SK-N-MC (cell line): Measurements from ENCODE around the gene MLX.
A peak's percentile ranks its signal among the peaks of the same experiment; 100 is the strongest.
"Not testable (repeated sequence)": the region's sequence is repeated elsewhere in the genome, so short reads cannot be mapped to it uniquely, and the experiment has no call there.

Experiments used
- DNase-seq: peaks from one replicate; pipeline ENCODE4 v3.0.0-alpha.2; 2011; ENCODE audit warnings: low read depth, low spot score
- H3K27ac ChIP-seq: fragments of 200-600 bp; sonication (generic); 2 replicates; pipeline ENCODE4 v1.5.1; 2016; ENCODE audit warnings: mixed run types
- H3K36me3 ChIP-seq: fragments of 200-600 bp; sonication (generic); 2 replicates; pipeline ENCODE4 v1.6.1; 2017; ENCODE audit warnings: antibody characterized with exemption, low read length, mixed read lengths; ENCODE audit not compliant: insufficient read depth
- H3K4me3 ChIP-seq: fragments of 200-600 bp; sonication (generic); 2 replicates; pipeline ENCODE4 v1.5.1; 2016
- H3K9ac ChIP-seq: fragments of 200-600 bp; sonication (generic); 2 replicates; pipeline ENCODE4 v1.8.0; 2017; ENCODE audit warnings: mixed run types, mixed read lengths; ENCODE audit not compliant: insufficient read length
- H3K9me3 ChIP-seq: fragments of 200-600 bp; sonication (generic); 2 replicates; pipeline ENCODE4 v1.6.1; 2017; ENCODE audit warnings: low read depth, mild to moderate bottlenecking, antibody characterized with exemption, low read length, moderate library complexity, mixed read lengths
- EZH2 ChIP-seq: fragments of 200-600 bp; sonication (generic); IDR thresholded peaks from one replicate; pipeline ENCODE4 v1.6.1; 2017; ENCODE audit warnings: antibody characterized with exemption
- FOXP2 ChIP-seq: optimal IDR thresholded peaks from 2 replicates; pipeline ENCODE3; 2011; ENCODE audit warnings: mild to moderate bottlenecking, moderate library complexity; ENCODE audit not compliant: insufficient read depth; ENCODE audit errors: extremely low read length, control extremely low read depth
- POLR2AphosphoS5 ChIP-seq: IDR thresholded peaks from 2 replicates; pipeline ENCODE4 v1.6.1; 2012; ENCODE audit warnings: mild to moderate bottlenecking, low read depth, low read length, borderline replicate concordance

MLX gene

DNA sequence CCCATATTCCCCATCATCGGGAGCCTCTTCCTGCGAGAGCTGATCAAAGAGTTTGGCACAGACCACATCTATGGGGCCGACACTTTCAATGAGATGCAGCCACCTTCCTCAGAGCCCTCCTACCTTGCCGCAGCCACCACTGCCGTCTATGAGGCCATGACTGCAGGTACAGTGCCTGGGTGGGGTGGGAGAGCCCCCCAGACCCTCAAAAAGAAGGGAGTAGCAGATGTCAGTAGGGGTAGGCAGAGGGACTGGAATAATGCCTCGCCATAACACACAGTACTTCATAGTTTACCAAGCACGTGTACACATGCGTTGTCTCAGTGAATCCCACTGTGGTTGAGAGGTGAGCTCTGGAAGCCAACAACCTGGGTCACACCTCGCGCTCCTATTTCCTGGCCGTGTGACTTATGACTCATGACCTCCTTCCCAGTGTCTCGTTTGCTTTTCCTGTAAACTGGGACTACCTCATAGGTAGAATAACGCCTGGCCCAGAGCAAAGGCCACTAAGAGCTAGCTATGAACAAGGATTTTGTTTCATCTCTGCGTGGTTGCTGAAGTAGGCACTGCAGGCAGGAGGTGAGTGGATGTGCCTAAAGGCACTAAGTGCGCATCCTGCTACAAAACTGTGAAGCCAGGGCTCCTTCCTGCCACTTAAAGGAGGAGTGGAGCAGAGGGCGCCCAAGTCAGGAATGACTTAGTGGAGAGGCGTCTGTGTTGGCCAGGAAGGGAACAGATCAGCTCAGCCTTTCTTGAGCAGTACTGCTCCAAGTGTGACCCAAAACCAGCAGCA, 25.7 kb upstream of the MLX start:
- Histone ChIP-seq H3K27ac (no peak overlapping the region), H3K4me3 (no peak overlapping the region), H3K9ac (no peak overlapping the region), H3K36me3 (0 out of 2 replicates have a peak, but pooled peaks cover 3% of the 10 kb centered on the region), H3K9me3 (no peaks in the 10 kb centered on the region)
- no peak for DNase-seq
- no peak for TF ChIP-seq POLR2AphosphoS5
- TF ChIP-seq EZH2 = no peak
- TF ChIP-seq FOXP2 = no peak

DNA sequence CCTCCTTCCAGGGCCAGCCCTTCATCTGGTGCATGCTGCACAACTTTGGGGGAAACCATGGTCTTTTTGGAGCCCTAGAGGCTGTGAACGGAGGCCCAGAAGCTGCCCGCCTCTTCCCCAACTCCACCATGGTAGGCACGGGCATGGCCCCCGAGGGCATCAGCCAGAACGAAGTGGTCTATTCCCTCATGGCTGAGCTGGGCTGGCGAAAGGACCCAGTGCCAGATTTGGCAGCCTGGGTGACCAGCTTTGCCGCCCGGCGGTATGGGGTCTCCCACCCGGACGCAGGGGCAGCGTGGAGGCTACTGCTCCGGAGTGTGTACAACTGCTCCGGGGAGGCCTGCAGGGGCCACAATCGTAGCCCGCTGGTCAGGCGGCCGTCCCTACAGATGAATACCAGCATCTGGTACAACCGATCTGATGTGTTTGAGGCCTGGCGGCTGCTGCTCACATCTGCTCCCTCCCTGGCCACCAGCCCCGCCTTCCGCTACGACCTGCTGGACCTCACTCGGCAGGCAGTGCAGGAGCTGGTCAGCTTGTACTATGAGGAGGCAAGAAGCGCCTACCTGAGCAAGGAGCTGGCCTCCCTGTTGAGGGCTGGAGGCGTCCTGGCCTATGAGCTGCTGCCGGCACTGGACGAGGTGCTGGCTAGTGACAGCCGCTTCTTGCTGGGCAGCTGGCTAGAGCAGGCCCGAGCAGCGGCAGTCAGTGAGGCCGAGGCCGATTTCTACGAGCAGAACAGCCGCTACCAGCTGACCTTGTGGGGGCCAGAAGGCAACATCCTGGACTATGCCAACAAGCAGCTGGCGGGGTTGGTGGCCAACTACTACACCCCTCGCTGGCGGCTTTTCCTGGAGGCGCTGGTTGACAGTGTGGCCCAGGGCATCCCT, 23.5 kb upstream of the MLX start:
- no peaks in the 10 kb centered on the region for H3K9me3 ChIP-seq
- no peak overlapping the region for H3K4me3 ChIP-seq
- 0 out of 2 replicates have a peak, but pooled peaks cover 3% of the 10 kb centered on the region for H3K36me3 ChIP-seq
- H3K27ac ChIP-seq = no peak overlapping the region
- TF ChIP-seq POLR2AphosphoS5 (no peak), FOXP2 (no peak), EZH2 (no peak)
- no peak overlapping the region for H3K9ac ChIP-seq
- DNase-seq = no peak

DNA sequence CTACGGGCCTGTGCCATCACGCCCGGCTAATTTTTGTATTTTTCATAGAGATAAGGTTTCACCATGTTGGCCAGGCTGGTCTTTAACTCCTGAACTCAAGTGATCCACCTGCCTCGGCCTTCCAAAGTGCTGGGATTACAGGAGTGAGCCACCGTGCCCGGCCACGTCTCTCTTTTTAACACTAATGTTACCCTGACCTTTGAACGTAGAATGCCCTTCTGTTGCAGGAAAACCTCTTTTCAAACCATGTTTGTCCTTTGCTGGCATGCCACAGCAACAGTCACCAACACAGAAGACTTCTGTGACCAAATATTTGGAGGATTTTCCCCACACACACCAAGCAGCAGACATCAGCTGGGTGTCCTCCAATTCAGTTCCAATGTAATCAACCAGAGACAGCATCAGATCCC, 22.0 kb upstream of the MLX start:
- no peak for TF ChIP-seq FOXP2
- no peak for TF ChIP-seq EZH2
- TF ChIP-seq POLR2AphosphoS5 = no peak
- no peak overlapping the region for H3K27ac ChIP-seq
- no peaks in the 10 kb centered on the region for H3K36me3 ChIP-seq
- DNase-seq = no peak
- no peak overlapping the region for H3K4me3 ChIP-seq
- no peak overlapping the region for H3K9ac ChIP-seq
- H3K9me3 ChIP-seq = no peaks in the 10 kb centered on the region

DNA sequence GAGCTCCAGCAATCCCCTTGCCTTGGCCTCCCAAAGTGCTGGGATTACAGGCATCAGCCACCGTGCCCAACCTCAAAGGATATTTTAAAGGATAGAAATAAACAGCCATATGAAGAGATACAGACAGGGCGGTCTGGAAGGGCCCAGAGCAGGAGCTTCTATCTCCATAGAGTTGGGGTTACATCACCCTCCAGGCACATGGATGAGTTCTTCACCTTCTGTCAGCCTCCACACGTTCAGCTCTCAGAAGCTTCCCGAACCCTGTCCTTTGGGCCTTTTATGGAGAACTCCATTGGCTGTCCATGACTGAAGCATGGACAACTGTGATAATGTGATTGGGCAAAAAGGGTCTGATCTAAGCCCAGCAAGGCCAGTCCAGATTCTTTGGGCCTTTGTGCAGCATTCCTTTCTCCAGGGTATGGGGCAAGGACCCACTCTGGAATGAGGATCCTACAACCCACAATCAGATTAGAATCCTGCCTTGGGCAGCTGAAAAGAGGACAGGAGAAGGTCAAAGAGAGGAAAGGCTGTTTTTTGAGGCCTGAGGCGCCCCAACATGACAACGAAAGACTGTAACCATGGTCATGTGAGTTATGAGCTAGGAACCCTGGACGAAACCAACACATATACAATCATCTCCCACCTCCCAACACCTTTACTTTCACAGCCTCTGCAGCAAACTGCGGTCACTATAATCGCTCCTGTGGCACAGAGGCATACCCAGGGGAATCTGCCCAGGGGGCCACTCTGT, 21.0 kb upstream of the MLX start:
- DNase-seq, H3K27ac ChIP-seq, H3K4me3 ChIP-seq, H3K9ac ChIP-seq, H3K36me3 ChIP-seq, H3K9me3 ChIP-seq: not testable (repeated sequence)

DNA sequence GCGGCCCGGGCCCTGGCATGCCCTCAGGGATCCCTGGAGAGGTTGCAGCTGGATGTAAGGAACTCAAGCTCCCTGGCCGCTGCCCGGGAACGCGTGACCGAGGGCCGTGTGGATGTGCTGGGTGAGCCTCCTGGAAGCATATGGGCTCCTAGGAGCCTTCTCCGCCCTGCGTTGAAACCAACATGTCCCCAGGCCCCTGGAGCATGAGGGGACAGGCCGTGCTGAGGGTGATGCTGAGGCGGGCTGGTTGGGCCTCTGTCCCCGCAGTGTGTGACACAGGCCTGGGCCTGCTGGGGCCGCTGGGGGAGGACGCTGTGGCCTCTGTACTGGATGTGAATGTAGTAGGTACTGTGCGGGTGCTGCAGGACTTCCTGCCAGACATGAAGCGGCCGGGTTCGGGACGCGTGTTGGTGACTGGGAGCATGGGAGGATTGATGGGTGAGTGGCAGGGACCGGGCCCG, 19.9 kb upstream of the MLX start:
- no peaks in the 10 kb centered on the region for H3K9me3 ChIP-seq
- H3K4me3 ChIP-seq = no peak overlapping the region
- TF ChIP-seq POLR2AphosphoS5 = no peak
- no peak for TF ChIP-seq FOXP2
- TF ChIP-seq EZH2 = no peak
- no peaks in the 10 kb centered on the region for H3K36me3 ChIP-seq
- H3K9ac ChIP-seq = no peak overlapping the region
- no peak overlapping the region for H3K27ac ChIP-seq
- DNase-seq = no peak

DNA sequence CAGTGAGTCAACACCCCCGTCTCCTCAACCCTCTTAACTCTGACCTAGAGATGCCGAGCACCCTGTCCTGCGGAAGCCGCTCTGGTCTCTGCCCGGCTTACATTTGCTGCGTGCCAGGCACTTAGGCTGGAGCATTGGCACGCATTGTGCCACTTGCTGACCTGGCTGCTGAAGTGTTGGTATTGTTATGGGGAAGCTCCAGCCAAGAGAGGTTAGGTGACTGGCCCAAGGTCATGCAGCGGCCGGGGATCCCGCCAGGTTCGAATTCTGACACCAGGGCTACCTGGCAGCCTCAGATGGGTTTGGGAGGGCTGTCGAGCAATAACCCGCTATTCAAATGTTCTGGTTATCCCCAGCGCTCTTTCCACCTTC, 19.2 kb upstream of the MLX start:
- TF ChIP-seq POLR2AphosphoS5 (no peak), EZH2 (no peak), FOXP2 (no peak)
- H3K9me3 ChIP-seq = no peaks in the 10 kb centered on the region
- H3K27ac ChIP-seq = no peak overlapping the region
- H3K9ac ChIP-seq = no peak overlapping the region
- DNase-seq = no peak
- H3K4me3 ChIP-seq = peak overlapping the region; percentile 80
- no peaks in the 10 kb centered on the region for H3K36me3 ChIP-seq

DNA sequence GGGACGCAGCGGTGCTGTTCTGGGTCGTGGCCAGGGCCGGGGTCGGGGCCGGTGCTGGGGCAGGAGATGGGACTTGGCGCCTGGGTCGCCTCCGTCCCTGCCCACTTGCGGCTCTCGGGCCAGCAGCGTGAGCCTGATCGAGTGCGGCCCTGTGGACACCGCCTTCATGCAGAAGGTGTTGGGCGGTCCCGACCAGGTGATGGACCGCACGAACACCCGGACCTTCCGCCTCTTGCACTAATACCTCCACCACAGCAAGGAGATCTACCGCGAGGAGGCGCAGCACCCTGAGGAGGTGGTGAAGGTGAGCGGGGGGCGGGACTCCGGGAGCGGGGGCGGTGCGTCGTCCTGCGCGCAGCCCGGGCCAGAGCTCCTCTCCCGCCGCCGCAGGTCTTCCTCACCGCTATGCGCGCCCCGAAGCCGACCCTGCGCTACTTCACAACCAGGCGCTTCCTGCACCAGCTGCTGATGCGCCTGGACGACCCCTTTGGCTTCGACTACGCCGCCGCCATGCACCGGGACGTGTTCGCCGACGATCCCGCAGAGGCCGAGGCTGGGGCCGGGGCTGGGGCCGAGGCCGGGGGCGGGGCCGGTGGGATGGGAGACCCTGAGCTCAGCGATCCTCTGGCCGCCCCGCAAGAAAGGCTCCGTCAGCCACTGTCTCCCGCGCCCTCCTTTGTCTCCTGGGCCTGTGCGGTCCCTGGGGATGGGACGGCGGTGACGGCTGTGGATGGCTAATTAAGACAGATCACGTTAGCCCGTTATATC, 18.6 kb upstream of the MLX start:
- peak overlapping the region; percentile 63 for H3K9ac ChIP-seq
- DNase-seq = no peak
- H3K4me3 ChIP-seq = peak overlapping the region; percentile 80
- H3K27ac ChIP-seq = no peak overlapping the region
- H3K36me3 ChIP-seq = no peaks in the 10 kb centered on the region
- no peaks in the 10 kb centered on the region for H3K9me3 ChIP-seq
- TF ChIP-seq POLR2AphosphoS5 = peak; percentile 30; the same call in 1 of the 2 replicates
- TF ChIP-seq EZH2 = no peak
- no peak for TF ChIP-seq FOXP2
